HG03521 (cell line): ENCODE results near the gene SLC43A1.

Source experiments
- ATAC-seq: cut with Tn5 transposase; IDR thresholded peaks from one replicate; pipeline ENCODE4 v1.9.1; 2021; ENCODE audit warnings: mild to moderate bottlenecking, moderate library complexity; ENCODE audit not compliant: unreplicated experiment

The SLC43A1 gene

DNA sequence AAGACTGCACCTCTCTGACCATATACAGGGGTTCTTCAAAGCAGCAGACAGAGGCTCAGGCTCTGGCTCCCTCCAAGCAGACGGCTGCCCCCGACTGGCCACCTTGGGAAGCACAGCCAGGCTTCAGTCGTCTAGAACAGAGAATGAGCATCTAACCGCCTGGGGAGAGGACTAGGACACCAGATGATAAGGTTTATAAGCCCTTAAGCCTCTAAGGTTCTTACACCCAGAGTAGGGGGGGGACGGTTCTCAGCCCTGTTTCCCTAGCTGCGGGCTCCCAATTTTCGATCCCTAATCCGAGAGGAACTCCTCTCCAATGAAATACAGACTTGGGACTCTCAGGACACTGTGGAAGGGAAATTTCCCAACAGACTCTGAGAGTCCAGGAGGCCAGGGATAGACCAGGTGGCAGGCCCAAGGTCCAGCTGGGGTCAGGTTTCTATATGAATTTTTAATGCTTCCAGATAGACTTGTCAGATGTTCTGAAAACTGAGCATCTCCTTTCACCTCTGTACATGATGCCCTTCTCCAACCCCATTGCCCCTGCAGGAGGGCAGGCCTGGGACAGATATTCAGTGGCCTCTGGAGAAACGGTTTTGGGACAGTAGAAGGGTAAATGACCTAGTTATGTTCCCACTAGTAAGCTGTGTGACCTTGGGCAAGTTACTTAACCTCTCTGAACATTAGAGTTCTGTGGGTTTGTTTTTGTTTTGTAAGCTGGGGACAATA is 34.9 kb downstream of the SLC43A1 start:
- peak; percentile 35 for ATAC-seq

GRCh38 chr11:57479911-57480310 is 35.6 kb downstream of the SLC43A1 start:
- no peak for ATAC-seq

DNA sequence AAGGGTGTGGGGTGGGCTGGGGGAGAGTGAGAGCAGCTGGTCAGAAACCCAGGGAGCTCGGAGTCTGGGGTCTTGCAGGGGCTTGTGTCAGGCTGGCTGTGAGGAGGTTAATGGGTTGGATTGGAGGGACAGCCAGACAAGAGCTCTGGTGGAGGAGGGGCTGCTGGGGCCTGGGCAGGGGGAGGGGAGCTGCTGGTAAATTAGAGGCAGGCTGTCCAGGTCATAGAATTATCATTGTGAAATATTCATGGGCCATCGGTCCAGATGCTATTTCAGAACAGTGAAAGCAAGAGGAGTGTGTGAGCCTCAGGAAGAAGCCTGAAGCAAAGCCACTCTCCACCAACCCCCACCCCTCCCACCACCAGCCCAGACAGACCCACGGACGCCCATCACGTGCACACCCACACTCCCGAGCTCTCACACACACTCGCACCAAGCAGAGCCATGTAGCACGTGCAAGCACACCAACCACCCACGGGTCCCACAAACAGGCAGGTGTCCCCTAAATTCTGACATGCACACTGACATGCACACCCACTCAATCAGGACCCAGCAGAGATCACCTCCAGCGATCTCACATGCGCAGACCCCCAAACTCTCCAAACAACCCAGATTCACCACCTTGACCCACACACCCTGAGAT is 36.4 kb downstream of the SLC43A1 start:
- no peak for ATAC-seq

GRCh38 chr11:57477507-57478189 is 37.9 kb downstream of the SLC43A1 start:
- no peak for ATAC-seq

DNA sequence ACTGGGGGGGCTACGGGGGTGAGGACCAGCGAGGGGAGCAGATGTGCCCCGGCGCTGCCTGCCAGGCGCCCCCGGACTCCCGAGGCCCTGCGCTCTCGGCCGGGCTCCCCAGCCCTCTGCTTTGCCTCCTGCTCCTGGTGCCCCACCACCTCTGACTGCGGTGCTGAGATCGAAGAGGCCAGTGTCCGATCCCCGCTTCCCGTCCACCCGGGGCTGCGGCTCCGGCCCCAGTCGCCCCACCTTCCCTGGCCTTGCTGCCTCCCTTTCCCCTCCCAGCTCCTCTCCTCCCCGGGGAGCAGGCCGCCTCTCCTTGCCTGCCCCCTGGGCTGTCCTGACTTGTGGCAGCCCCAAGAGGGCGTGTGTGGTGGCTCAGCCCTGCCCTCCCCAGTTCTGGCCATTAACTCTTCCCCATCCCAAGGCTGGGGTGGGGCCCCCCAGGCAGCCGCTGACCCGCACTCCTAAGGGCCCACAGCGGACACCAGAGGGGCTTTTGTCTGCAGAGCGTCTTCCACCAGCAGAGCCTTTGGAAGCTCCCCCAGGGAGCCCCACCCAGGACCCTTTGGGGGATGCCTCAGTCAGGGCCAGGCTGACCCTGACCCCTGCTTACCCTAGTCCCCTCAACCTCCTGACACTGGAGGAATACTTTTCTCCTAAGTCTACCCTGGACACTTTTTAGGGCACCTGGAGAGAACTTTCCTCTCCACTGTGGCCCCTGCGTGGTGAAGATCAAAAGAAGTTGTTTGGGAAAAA is 38.6 kb downstream of the SLC43A1 start:
- ATAC-seq: peak; percentile 38

DNA sequence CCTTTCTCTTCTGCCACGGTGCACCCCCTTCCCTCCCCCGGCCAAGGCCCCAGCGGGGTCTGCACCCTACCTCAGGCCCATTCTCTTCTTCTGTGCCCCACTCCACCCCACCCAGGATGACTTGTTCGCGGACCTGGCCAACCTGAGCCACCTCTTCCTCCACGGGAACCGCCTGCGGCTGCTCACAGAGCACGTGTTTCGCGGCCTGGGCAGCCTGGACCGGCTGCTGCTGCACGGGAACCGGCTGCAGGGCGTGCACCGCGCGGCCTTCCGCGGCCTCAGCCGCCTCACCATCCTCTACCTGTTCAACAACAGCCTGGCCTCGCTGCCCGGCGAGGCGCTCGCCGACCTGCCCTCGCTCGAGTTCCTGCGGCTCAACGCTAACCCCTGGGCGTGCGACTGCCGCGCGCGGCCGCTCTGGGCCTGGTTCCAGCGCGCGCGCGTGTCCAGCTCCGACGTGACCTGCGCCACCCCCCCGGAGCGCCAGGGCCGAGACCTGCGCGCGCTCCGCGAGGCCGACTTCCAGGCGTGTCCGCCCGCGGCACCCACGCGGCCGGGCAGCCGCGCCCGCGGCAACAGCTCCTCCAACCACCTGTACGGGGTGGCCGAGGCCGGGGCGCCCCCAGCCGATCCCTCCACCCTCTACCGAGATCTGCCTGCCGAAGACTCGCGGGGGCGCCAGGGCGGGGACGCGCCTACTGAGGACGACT is 39.3 kb downstream of the SLC43A1 start:
- ATAC-seq: peak; percentile 21

DNA sequence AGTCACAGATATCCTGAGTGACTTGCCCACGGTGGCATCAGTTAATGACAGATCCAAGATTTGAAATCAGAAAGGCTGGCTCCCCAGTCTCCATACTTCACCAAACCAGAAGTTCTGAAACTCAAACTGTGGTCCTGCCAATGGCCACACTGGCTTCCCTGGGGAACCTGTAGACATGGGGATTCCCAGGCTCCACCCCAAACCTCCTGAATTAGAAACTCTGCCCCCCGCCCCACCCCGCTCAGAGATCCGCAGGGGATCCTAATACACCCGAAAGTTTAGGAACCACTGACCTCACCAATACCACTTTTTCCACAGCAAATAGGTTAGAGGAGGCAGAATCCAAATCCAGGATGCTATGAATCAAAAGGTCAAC is 39.8 kb downstream of the SLC43A1 start:
- no peak for ATAC-seq

DNA sequence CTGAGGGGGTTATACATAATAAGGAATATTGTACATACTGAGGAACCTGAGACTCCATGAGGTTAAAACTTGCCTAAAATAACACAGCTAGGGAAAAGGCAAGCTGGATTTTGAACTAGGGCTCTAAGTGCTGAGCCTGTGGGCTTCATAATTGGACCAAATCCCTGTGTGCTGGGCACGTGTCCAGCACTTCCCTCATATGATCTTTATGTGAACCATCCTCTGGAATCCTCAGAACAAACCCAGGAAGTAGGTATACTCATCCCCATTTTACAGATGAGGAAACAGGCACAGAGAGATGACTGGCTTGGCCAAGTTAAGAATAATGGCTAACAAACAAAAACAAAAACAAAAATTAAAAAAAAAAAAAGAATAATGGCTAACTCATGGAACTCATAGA is 40.3 kb downstream of the SLC43A1 start:
- ATAC-seq: no peak

GRCh38 chr11:57474803-57475115 is 40.7 kb downstream of the SLC43A1 start:
- ATAC-seq: no peak

GRCh38 chr11:57474017-57474802 is 41.3 kb downstream of the SLC43A1 start:
- no peak for ATAC-seq

DNA sequence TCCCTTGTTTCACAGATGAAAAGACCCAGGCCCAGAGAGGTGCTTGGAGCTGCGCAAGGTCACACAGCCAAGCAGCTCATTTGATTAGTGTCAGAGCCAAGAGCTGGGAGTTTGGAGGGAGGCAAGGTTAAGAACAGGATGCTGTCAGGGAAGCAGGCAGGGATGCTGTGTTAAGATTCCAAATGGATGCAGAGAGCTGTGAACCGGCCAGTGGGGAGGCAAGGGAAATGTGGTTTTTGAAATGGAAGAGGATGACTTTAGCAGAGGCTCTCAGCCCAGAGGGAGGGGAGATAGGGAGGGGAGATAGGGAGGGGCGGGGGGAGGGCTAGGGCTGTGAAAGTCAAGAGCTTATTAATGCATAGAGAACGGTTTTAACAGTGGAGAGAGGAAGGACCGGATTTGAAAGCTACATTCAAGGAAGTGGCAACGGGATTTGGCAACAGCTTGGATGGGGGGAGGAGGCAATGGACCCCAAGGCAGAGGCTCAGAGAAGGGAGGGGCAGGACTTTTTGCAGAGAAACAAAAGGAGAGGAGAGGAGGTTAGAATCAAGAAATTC is 42.1 kb downstream of the SLC43A1 start:
- no peak for ATAC-seq

DNA sequence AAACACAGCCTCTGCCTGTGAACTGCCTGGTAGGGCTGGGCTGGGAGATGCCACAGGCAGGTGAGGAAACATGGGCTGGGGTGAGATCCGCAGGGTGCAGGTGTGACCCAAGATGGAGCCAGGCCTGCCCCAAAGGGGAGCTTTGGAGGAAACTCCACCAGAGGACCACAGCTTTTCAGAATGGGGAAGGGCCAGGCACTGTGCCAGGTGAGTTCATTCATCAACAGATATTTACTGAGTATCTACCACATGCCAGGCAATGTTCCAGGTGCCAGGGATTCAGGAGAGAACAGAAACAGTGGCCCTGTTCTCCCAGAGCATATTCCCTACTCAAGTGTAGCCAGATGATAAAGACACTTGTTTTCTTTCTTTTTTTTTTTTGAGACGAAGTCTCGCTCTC is 44.0 kb downstream of the SLC43A1 start:
- no peak for ATAC-seq

DNA sequence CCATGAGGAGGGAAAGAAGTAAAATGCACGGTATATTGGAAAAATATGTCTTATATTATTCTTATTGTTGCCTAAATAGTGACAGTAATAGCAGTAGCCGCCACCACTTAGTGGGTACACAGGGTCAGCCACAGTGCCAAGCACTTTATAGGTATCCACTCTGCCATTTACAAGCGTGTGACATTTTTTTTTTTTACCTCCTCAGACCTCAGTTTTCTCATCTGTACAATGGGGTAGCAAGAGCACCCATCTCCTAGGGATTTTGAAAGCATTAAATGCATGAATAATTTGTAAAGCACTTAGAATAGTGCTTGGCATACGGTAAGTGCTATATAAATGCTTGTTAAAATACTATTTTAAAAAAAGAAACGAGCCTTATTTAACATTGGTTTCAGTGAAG is 46.2 kb downstream of the SLC43A1 start:
- no peak for ATAC-seq

DNA sequence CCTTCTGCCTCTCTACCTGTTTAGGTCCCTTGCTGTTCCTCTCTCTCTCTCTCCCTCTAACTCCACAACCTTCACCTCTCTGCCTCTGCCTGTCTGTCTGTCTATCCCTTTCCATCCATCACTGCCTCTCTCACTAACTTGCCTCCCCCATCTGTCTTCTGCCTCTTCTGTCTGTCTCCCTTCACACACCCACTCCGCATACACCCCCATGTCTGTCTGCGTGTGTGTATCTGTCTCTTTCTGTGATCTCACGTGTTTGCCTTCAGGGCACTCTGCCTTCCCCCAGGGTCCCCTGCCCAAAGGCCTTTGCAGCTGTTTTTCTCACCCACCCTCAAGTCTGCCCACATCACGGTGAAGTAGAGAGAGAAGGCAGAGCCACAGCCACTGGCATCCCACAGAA is 47.2 kb downstream of the SLC43A1 start:
- ATAC-seq: no peak

GRCh38 chr11:57467508-57468157 is 47.9 kb downstream of the SLC43A1 start:
- ATAC-seq: no peak

GRCh38 chr11:57466680-57467079 is 48.8 kb downstream of the SLC43A1 start:
- ATAC-seq: no peak

DNA sequence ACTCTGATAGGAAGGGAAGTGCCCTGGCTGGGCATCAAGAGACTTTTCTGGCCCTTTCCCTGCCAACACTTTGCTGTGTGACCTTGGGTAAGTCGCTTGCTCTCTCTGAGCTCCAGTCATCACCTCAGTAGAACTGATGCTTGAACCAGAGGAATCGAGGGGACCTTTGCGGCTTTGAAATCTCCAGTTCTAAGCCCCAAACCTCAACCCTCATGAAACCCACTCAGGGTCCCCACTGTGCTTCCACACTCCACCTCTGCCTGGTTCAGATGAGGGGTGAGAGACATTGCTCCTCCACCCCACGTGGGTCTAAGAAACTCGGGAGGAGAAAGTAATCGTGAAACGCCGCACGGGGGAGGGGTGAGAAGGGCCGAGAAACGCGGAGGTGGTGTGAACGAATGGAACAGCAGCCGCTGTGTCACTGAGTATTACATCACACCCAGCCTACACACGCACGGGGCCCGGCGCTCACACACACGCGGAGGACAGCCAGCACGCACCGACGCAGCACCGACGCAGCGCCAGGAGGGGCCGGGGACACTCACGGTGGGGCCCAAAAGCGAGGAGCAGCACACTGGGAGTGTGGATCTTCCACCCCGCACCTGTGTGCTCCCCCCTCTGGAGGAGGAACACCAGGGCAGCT is 50.8 kb downstream of the SLC43A1 start:
- ATAC-seq: no peak

DNA sequence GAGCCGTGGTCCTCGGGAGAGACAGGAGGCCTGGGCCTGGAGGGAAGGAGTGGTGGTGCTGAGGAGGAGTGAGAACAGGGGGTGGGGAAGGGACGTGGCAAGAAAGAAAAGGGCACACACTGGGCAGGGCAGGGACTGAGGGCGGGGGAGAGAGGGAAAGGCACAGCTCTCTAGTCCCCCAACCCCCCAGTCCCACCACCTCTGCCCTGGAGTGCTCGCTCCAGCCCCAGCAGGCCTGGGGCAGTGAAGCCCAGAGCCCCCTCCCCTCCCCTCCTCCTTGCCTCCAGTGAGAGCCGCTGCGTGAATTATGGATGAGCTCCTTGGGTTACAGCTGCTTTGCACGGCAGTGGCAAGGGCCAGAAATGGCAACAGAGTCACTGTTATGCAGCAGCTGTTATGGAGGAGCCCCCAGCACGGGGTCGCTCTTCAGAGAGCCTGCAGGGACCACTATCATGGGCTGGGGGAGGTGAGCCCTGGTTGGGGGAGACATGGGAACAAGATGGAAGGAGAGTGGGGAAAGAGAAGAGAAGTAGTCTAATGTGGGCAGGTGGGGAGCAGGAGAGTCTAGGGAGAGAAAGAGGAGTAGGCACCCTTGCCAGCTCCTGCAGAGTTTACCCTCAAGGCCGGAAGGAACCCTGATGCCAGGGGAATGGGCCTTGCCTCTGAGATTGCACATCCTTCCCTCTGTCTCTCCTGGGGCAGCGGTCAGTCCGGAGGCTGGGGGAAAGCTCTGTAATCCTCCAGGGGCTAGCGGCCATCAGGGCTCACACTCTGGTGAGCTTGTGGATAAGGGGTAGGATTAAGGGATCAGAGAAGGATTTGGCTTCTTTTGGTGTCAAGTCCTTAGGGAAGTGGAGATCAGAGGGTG is 51.6 kb downstream of the SLC43A1 start:
- ATAC-seq: no peak
